Cardiac fibroblast (primary cell): ENCODE results near the gene AKAP8.
"Not testable (repeated sequence)": the region's sequence is repeated elsewhere in the genome, so short reads cannot be mapped to it uniquely, and the experiment has no call there.

Source experiments
- DNase-seq, 2 donors: peaks; one replicate each; pipeline versions ENCODE4 v3.0.0 to v3.0.0-alpha.2; 2010; ENCODE audit warnings: low read depth in 2 of 2
- H3K4me3 ChIP-seq, 2 donors: replicated peaks in 1 of 2; 1 replicate in 1 of 2; 2 replicates in 1 of 2; pipeline ENCODE4 v1.5.1; 2011; ENCODE audit warnings: low read depth in 2 of 2, low read length in 2 of 2, mild to moderate bottlenecking in 2 of 2, moderate library complexity in 1 of 2
- TF ChIP-seq, protein P1 (sequence below): IDR thresholded peaks from one replicate; pipeline ENCODE4 v1.5.1; 2011; ENCODE audit warnings: low read depth, mild to moderate bottlenecking, low read length, inconsistent platforms

AKAP8 gene

DNA sequence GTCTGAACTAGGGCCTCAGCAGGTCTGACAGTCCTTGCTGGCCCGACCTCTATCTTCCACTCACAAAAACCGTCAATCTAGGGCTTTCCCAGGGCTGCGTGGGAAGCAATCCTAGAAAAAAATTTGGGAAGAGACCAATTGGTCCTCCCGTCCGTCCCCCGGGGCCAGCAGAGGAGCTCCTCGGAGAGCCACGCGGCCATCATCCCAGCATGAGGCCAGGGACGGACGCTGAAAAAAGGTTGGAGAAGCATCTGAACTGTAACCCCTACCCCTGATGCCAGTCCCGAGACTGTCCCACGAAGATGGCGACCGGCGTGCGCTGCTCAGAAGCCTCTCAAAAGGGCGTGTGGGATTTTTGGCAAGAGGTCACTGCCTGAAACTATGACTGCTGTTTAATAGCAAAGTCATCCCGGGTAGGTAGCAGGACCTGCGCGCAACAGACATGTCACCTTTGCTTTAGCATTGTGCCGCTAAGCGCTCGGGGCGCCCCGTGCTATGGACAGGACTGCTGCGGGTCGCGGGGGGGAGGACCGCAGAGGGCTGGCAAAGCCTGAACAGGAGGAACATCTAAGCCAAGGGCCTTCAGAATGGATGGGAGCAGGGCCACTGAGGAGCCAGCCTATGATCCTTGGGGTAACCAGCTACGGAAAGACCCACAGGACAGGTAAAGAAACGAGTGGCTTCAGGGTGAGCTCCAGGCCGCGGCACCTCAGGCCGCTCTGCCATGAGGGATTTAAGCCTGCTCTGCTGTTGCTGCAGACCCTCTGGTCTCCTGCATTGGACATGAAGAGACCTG lies 10.6 kb downstream of the AKAP8 start:
- no peak overlapping the region for H3K4me3 ChIP-seq
- DNase-seq = no peak
- TF ChIP-seq, protein P1, sequence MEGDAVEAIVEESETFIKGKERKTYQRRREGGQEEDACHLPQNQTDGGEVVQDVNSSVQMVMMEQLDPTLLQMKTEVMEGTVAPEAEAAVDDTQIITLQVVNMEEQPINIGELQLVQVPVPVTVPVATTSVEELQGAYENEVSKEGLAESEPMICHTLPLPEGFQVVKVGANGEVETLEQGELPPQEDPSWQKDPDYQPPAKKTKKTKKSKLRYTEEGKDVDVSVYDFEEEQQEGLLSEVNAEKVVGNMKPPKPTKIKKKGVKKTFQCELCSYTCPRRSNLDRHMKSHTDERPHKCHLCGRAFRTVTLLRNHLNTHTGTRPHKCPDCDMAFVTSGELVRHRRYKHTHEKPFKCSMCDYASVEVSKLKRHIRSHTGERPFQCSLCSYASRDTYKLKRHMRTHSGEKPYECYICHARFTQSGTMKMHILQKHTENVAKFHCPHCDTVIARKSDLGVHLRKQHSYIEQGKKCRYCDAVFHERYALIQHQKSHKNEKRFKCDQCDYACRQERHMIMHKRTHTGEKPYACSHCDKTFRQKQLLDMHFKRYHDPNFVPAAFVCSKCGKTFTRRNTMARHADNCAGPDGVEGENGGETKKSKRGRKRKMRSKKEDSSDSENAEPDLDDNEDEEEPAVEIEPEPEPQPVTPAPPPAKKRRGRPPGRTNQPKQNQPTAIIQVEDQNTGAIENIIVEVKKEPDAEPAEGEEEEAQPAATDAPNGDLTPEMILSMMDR = no peak

DNA sequence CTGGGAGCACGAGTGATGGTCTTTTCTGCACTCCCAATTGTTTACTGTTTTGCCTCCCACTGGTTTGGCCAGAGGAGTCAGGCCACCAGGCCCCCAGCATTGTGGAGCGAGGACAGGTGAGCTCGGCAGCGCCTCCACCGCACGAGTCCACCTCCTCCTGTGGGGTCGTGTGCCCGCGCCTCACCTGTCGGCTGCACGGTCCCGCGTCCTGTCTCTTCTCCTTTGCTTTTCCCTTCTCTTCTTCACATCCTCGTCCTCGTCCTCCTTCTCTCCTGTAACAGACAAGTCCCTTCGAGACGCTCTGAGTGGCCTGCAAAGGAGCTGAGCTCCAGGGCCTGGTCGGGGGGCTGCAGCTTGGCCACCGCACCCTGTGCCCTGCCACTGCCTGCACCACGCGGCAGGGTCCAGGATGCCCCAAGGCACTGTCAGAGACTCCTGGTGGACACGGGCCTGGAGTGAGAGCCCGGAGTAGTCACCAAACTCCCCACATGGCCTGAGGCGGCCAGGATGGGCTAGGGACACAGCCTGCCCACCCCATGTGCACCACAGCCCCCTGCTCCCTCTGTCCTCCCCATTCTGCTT lies 11.4 kb downstream of the AKAP8 start:
- DNase-seq = no peak
- TF ChIP-seq, protein P1 = no peak
- no peak overlapping the region for H3K4me3 ChIP-seq

DNA sequence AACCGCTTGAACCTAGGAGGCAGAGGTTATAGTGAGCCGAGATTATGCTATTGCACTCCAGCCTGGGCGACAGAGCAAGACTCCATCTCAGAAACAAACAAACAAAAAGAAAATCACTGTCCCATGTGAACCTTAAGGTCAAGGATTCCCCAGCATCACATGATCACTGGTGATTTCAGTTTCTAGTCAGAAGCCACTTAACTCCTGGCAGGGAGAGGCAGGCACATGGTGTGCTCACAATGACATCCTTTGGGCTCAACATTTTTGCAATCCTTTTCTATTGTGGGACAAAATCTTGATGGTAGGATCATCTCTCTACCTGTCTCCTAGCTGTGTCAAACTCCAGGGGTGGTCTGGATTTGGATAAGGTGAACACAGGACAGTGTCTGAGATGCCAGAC lies 12.1 kb downstream of the AKAP8 start:
- TF ChIP-seq, protein P1 = no peak
- no peak for DNase-seq

DNA sequence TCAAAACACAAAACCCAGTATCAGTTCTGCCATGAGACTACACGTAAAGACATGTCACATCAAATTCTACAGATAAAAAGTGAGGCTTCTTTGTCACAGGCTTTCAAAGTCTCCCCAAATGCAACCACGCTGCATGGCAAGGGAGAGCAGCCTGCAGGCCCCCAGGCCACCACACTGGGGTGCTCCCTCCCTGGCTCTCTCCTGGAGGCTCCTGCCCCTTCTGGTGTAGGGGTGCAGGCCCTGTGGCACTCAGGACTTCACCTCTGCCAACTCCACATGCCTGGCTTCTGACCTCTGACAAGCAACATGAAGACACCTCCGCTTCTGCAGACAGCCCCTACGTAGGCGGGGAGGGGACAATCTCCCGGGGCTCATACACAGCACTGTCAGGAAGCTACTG lies 14.3 kb downstream of the AKAP8 start:
- no peak for DNase-seq
- TF ChIP-seq, protein P1 = no peak
- no peak overlapping the region for H3K4me3 ChIP-seq

More for the DNA sequence above, 12.1 kb downstream of the AKAP8 start:
- H3K4me3 ChIP-seq = no peak overlapping the region

DNA sequence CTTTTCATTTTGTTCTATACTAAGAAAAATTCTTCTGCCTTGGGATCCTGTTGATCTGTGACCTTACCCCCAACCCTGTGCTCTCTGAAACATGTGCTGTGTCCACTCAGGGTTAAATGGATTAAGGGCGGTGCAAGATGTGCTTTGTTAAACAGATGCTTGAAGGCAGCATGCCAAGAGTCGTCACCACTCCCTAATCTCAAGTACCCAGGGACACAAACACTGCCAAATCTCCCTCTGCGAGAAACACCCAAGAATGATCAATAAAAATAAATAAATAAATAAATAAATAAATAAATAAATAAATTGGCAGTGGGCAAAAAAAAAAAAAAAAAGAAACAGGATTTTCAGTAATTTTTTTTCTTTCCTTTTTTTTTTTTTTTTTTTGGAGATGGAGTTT lies 15.8 kb downstream of the AKAP8 start:
- not testable (repeated sequence) for DNase-seq

DNA sequence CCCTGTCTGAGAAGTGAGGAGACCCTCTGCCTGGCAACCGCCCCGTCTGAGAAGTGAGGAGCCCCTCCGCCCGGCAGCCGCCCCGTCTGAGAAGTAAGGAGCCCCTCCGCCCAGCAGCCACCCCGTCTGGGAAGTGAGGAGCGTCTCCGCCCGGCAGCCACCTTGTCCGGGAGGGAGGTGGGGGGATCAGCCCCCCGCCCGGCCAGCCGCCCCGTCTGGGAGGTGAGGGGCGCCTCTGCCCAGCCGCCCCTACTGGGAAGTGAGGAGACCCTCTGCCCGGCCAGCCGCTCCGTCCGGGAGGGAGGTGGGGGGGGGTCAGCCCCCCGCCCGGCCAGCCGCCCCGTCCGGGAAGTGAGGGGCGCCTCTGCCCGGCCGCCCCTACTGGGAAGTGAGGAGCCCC lies 16.5 kb downstream of the AKAP8 start:
- not testable (repeated sequence) for DNase-seq, H3K4me3 ChIP-seq

More for the DNA sequence above, 15.8 kb downstream of the AKAP8 start:
- H3K4me3 ChIP-seq = not testable (repeated sequence)

DNA sequence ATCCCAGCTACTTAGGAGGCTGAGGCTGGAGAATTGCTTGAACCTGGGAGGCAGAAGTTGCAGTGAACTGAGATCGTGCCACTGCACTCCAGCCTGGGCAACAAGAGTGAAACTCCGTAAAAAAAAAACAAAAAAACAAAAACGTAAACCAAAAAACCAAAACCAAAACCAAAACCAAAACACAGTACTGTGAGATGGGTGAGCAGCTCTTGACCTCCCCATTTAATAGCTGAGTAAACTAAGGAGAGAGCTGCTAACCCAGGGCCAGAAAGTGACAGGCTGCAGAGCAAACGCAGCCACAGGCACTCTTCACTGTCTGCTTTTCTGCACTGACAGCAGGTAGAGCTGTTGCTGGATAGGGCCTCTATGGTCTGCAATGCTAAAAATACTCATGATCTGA lies 19.6 kb downstream of the AKAP8 start:
- DNase-seq, H3K4me3 ChIP-seq: not testable (repeated sequence)

DNA sequence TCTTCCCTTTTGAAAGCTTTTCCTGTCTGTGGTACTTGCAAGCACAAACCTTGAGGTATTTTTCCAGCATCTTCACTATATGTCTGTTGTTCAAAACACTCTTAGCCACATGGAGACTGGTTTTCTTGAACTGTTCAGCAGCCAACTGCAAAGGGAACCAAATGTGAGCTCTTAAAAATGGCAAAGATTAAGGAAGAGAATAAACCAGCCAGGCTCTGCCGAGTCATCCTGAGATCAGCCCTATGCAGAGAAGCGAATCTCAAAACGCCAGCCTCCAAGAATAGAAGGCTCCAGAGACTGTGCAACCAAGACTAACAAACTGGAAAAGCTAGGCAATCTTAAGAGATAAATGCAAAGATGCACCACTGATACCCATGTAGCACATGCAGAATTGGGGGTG lies 20.7 kb downstream of the AKAP8 start:
- TF ChIP-seq, protein P1 = no peak
- no peak overlapping the region for H3K4me3 ChIP-seq
- DNase-seq = peak in 1 of 2 donors; percentile 34
